NCI-H345 treated with DMSO at 0.1 percent for 48 hours (cell line): ENCODE results near the gene SCAF4.
"Not testable (repeated sequence)": the region's sequence is repeated elsewhere in the genome, so short reads cannot be mapped to it uniquely, and the experiment has no call there.

Source experiments
- DNase-seq: peaks from one replicate; lab custom pipeline; 2025; ENCODE audit not compliant: unreplicated experiment; lab: John Stamatoyannopoulos, UW

The SCAF4 gene

GRCh38 chr21:31731857-31732596, at the start of gene SCAF4:
Gene SCAF4 (minus strand): TSS chr21:31732118. CDS start chr21:31731692, 426 bp downstream.
- peak; percentile 91 for DNase-seq

GRCh38 chr21:31780944-31781343, 49.0 kb upstream of the SCAF4 start:
- peak; percentile 89 for DNase-seq

DNA sequence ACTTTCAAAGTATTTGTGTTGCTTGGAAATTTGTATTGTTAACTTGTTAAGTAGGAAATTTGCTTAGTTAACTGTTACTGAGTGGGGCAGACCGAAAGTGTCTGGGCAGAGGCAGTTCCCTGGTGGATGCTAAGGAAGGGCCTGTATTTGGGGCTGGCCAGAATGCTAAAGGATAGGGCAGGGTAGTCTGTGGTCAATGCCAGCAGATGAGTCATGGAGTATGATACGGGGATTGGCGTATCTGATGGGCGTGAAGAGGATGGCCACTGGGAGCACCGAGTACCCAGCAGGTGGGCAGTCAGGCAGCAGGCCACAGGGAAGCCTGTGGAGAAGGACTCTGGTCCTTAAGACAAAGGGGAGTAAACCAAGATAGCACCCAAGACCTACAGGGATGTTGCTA, 46.6 kb upstream of the SCAF4 start:
- DNase-seq, result no peak

GRCh38 chr21:31777857-31778256, 45.9 kb upstream of the SCAF4 start:
- no peak for DNase-seq

DNA sequence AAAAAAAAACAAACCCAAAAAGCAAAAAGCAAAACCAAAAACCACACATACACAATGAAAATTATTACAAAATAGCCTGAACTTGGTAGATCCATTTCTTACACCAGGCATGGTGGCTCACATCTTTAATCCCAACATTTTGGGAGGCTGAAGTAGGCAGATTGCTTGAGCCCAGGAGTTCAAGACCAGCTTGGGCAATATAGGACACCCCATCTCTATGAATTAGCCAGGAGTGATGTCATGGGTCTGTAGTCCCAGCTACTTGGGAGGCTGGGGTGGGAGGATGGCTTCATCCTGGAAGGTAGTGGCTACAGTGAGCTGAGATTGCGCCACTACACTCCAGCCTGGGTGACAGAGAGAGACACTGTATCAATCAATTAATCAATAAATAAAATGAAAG, 42.1 kb upstream of the SCAF4 start:
- DNase-seq, result no peak

DNA sequence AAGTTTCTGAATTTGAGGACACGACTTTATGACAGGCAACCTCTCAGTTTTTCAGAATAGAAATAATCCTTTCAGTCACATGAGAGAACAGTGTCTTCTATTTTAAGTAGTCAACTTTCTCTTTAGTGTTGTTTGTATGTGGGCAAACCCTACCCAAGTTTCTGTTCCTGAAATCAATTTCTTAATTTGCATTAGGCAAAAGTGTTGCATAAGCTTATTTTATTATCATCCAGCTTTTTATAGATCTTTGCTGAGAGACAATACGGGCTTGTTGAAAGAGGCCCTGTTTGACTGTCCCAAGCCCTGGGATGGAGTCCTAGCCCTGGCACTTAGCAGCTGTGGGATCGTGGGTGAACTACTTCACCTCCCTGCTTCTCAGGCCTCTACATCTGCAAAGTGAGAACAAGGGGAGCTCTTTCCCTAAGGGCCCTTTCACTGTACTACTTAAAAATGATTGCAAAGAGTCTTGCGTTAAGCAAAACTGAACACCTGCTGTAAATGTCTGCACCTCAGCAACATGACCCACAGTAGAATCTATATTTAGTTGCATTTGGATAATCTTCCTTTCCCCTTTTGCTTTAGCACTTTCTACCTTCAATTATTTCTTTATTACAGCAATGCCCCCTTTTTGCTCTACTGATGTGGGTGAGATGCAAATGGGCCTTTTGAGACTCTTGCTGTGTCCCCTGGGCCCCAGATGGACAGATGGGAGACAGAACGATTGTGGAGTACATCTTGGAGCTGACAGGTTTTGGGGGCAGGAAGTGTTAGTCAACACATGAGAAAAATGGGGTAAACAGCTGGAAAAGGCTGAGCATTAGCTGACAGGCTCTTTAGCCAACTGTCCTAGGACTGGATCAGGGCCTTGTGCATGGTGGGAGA, 41.0 kb upstream of the SCAF4 start:
- no peak for DNase-seq

- no peak for DNase-seq
Observed at GRCh38 chr21:31771685-31772084, 39.8 kb upstream of the SCAF4 start.

GRCh38 chr21:31768710-31769109, 36.8 kb upstream of the SCAF4 start:
- DNase-seq, result no peak

- no peak for DNase-seq
Observed at GRCh38 chr21:31766899-31767298, 35.0 kb upstream of the SCAF4 start.

DNA sequence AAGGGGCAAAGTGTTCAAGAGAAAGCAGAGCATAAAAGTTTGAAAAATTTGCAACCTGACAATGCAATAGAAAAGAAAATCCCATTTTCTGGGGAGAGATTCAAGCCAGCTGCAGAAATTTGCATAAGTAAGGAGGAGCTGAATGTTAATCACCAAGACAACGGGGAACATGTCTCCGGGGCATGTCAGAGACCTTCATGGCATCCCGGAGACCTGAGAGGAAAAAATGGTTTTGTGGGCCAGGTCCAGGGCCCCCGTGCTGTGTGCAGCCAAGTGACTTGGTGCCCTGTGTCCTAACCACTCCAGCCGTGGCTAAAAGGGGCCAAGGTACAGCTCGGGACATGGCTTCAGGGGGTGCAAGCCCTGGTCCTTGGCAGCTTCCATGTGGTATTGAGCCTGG, 33.9 kb upstream of the SCAF4 start:
- DNase-seq, result not testable (repeated sequence)

- no peak for DNase-seq
Observed at GRCh38 chr21:31760931-31761330, 29.0 kb upstream of the SCAF4 start.

DNA sequence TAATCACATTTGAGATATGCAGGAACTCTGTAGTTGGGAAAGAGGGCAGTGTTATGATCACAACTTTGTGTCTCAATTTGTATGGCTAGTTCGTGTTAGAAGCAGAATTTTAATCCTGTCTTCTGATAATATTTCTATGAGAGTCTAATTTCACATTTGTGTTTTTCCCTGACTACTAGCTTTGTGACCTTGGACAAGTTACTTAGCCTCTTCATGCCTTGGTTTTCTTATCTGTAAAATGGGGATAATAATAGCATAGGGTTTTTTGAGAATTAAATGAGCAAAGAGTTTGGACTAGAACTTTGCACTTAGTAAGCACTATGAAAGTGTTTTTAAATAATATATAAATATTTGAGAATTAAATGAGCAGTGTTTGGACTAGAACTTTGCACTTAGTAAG, 24.9 kb upstream of the SCAF4 start:
- DNase-seq, result no peak

DNA sequence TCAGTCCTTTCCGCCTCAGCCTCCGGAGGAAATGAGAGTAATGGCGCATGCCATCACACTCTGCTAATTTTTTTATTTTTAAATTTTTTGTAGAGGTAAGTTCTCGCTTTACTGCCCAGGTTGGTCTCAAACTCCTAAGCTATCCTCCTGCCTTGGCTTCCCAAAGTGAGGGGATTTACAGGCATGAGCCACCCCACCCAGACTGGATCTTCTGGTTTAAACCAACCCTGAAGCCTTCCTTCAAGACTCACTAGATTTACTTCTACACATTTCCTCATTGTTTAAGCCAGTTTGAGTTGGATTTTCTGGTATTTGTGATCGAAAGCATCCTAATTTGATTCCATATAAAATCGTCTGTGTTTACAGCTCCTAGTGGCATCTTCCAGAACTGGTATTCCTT, 23.1 kb upstream of the SCAF4 start:
- DNase-seq, result no peak

- DNase-seq, result no peak
Observed at GRCh38 chr21:31754708-31754960, 22.7 kb upstream of the SCAF4 start.

DNA sequence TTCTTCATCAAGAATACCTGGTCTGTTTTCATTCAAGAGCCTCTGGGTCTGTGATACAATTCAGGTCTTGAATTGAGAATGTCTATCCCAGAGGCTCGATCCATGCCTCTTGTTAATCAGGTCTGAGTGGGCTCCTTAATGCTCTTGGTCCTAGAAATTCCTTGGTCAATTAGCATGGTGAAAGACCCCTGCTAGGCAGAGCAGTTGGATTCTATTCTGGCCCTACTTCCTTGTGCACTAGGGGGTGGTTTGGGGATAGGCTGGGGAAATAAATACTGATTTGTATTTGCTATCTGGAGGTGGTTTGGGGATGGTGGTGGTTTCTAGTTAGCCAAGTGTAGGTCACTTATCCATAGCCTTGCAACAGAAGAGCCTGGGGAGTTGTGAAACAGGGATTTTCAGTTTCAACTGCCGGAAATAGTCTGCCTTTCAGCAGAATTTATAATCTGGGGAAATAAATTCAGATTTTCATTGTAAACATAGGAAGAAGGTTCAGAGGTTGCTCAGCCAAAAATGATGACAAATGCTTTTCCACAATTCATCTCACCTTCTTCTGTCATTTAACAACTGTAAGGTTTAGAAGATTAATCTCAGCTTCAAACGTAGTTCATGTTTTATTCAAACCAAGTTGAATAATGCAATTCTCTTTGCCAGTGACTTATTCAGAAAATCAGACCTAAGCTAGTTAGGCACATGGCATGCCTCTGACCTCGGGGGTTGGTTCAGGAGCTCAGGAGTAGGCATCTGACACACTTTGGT, 22.2 kb upstream of the SCAF4 start:
- no peak for DNase-seq

- no peak for DNase-seq
Observed at GRCh38 chr21:31752967-31753366, 21.0 kb upstream of the SCAF4 start.

DNA sequence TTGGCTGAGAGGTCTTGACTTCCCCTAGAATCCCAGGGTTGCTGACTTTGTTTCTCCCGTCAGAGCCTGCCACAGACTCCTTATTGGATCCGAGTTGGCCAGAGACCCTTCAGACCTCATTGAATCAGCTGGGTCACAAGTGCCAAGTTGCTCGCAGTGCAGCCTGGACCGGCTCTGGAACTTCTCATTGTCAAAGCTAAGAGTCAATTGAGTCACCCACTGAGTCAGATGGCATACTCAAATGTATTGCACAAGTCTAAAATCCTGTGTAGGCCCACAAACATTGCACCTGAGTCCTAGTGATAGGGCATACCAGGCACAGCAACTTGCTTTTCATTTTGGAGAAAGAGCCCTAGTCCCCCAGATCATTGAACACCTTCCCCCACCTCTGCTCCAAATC, 20.4 kb upstream of the SCAF4 start:
- DNase-seq, result no peak

- no peak for DNase-seq
Observed at GRCh38 chr21:31750843-31751242, 18.9 kb upstream of the SCAF4 start.

GRCh38 chr21:31744182-31744800, 12.4 kb upstream of the SCAF4 start:
- DNase-seq, result no peak

- DNase-seq, result no peak
Observed at GRCh38 chr21:31743712-31744111, 11.8 kb upstream of the SCAF4 start.

- DNase-seq, result no peak
Observed at GRCh38 chr21:31741116-31741515, 9.2 kb upstream of the SCAF4 start.
